Measurements from ENCODE around the gene DPYD. TPM values are rescaled to one million over a fixed set of nuclear protein-coding genes. Genes with fewer than 3 reads are reported as not detected.
A peak's percentile ranks its signal among the peaks of the same experiment; 100 is the strongest.

Gene DPYD
- total RNA-seq, 1 experiment from 2014 or later: 0.46 TPM

- peak; percentile 39 for ATAC-seq
- H3K4me3 Mint-ChIP-seq: no peak overlapping the region
- TF ChIP-seq NFYB (CRISPR knock-in tag; conservative IDR thresholded peaks at IDR 0.05; ENCODE audit: low read depth) (no peak), ZNF219 (CRISPR knock-in tag; IDR thresholded peaks at IDR 0.05; ENCODE audit: borderline replicate concordance) (no peak), ATF3 (CRISPR knock-in tag; conservative IDR thresholded peaks at IDR 0.05) (no peak), E2F1 (CRISPR knock-in tag; IDR thresholded peaks at IDR 0.05) (no peak), ZNF138 (CRISPR knock-in tag; conservative IDR thresholded peaks at IDR 0.05) (no peak), ZNF281 (CRISPR knock-in tag; IDR thresholded peaks at IDR 0.05) (no peak), PRDM15 (CRISPR knock-in tag; IDR thresholded peaks at IDR 0.05) (no peak)
- ChIA-PET POLR2A (interaction anchor here (0.6 kb wide), 1 partner anchor 167 kb away, joined by 3 read pairs; no protein-coding TSS in a partner anchor), CTCF (no interaction called here)
- H3K4me1 Mint-ChIP-seq: peaks cover 11% of the 10 kb centered on the region
- no peak for DNase-seq (ENCODE audit: low spot score)
- no peaks in the 10 kb centered on the region for H3K36me3 Mint-ChIP-seq
- no peaks in the 10 kb centered on the region for H3K9me3 Mint-ChIP-seq
- H3K27me3 Mint-ChIP-seq (ENCODE audit: low read depth): no peaks in the 10 kb centered on the region
- H3K27ac Mint-ChIP-seq: no peak overlapping the region
These were observed 339.2 kb downstream of the DPYD start for GRCh38 chr1:97581614-97582051.

- Mint-ChIP-seq H3K27me3 (ENCODE audit: low read depth) (no peaks in the 10 kb centered on the region), H3K27ac (no peak overlapping the region), H3K9me3 (no peaks in the 10 kb centered on the region), H3K4me3 (no peak overlapping the region), H3K36me3 (no peaks in the 10 kb centered on the region), H3K4me1 (peaks cover 11% of the 10 kb centered on the region)
- DNase-seq (ENCODE audit: low spot score): peak; percentile 10
- no peak for ATAC-seq
- TF ChIP-seq CBFB (CRISPR knock-in tag; IDR thresholded peaks at IDR 0.05; ENCODE audit: low read depth) (no peak), HMGA2 (CRISPR knock-in tag; IDR thresholded peaks at IDR 0.05) (peak; percentile 92)
- ChIA-PET CTCF (interaction anchor here (1.0 kb wide), 1 partner anchor 52 kb away, joined by 3 read pairs; no protein-coding TSS in a partner anchor), POLR2A (no interaction called here)
These were observed 343.2 kb downstream of the DPYD start for GRCh38 chr1:97577613-97578012.

GRCh38 chr1:97573553-97573952 lies 347.3 kb downstream of the DPYD start:
- ChIA-PET CTCF (no interaction called here), POLR2A (no interaction called here)
- Mint-ChIP-seq H3K9me3 (no peaks in the 10 kb centered on the region), H3K27ac (no peak overlapping the region), H3K36me3 (no peaks in the 10 kb centered on the region), H3K27me3 (ENCODE audit: low read depth) (no peaks in the 10 kb centered on the region; the same call in 1 of the 2 replicates), H3K4me1 (no peaks in the 10 kb centered on the region), H3K4me3 (no peak overlapping the region)
- ATAC-seq: no peak
- no peak for TF ChIP-seq NR2C2 (CRISPR knock-in tag; IDR thresholded peaks at IDR 0.05)
- no peak for TF ChIP-seq CREM (CRISPR knock-in tag; IDR thresholded peaks at IDR 0.05)
- no peak for TF ChIP-seq SP1 (CRISPR knock-in tag; conservative IDR thresholded peaks at IDR 0.05)
- no peak for TF ChIP-seq ESRRA (CRISPR knock-in tag; IDR thresholded peaks at IDR 0.05; ENCODE audit: borderline replicate concordance)
- TF ChIP-seq ZNF281 (CRISPR knock-in tag; IDR thresholded peaks at IDR 0.05): no peak
- no peak for TF ChIP-seq HMGXB4 (CRISPR knock-in tag; IDR thresholded peaks at IDR 0.05)
- TF ChIP-seq ZNF396 (CRISPR knock-in tag; IDR thresholded peaks at IDR 0.05; ENCODE audit: borderline replicate concordance): no peak
- TF ChIP-seq IRF2 (CRISPR knock-in tag; IDR thresholded peaks at IDR 0.05; ENCODE audit: borderline replicate concordance, low read depth): no peak
- TF ChIP-seq TCF7 (CRISPR knock-in tag; IDR thresholded peaks at IDR 0.05; ENCODE audit: low read depth): no peak
- no peak for TF ChIP-seq ZBTB21 (CRISPR knock-in tag; IDR thresholded peaks at IDR 0.05; ENCODE audit: borderline replicate concordance)
- no peak for DNase-seq (ENCODE audit: low spot score)

Measured in WTC11 (cell line).